GM18517 (cell line): ENCODE results near the gene ATP10B.
A peak's percentile ranks its signal among the peaks of the same experiment; 100 is the strongest.

Experiments
- ATAC-seq: cut with Tn5 transposase; IDR thresholded peaks from one replicate; pipeline ENCODE4 v1.9.1; 2021; ENCODE audit warnings: mild to moderate bottlenecking, moderate library complexity; ENCODE audit not compliant: unreplicated experiment

The ATP10B gene

GRCh38 chr5:160697281-160697680 is 154.7 kb downstream of the ATP10B start:
- no peak for ATAC-seq

- no peak for ATAC-seq
These were observed 157.1 kb downstream of the ATP10B start for GRCh38 chr5:160694896-160695295.

- no peak for ATAC-seq
These were observed 158.1 kb downstream of the ATP10B start for GRCh38 chr5:160693831-160694465.

GRCh38 chr5:160692271-160692670 is 159.7 kb downstream of the ATP10B start:
- no peak for ATAC-seq

GRCh38 chr5:160685695-160686094 is 166.3 kb downstream of the ATP10B start:
- peak; percentile 73 for ATAC-seq

- no peak for ATAC-seq
These were observed 166.8 kb downstream of the ATP10B start for GRCh38 chr5:160685219-160685618.

GRCh38 chr5:160679567-160680309 is 172.3 kb downstream of the ATP10B start:
- no peak for ATAC-seq

- ATAC-seq, result no peak
These were observed 176.0 kb downstream of the ATP10B start for GRCh38 chr5:160675988-160676387.

GRCh38 chr5:160674901-160675300 is 177.1 kb downstream of the ATP10B start:
- ATAC-seq, result no peak

- ATAC-seq, result no peak
These were observed 179.5 kb downstream of the ATP10B start for GRCh38 chr5:160672521-160672920.

- no peak for ATAC-seq
These were observed 183.7 kb downstream of the ATP10B start for GRCh38 chr5:160668356-160668755.

GRCh38 chr5:160667160-160667559 is 184.9 kb downstream of the ATP10B start:
- no peak for ATAC-seq

GRCh38 chr5:160665460-160665859 is 186.6 kb downstream of the ATP10B start:
- ATAC-seq, result no peak

- no peak for ATAC-seq
These were observed 191.9 kb downstream of the ATP10B start for GRCh38 chr5:160660132-160660531.

- no peak for ATAC-seq
These were observed 194.2 kb downstream of the ATP10B start for GRCh38 chr5:160657622-160658458.

GRCh38 chr5:160657068-160657507 is 194.9 kb downstream of the ATP10B start:
- no peak for ATAC-seq

- ATAC-seq, result no peak
These were observed 196.3 kb downstream of the ATP10B start for GRCh38 chr5:160655717-160656116.

GRCh38 chr5:160651692-160652645 is 200.0 kb downstream of the ATP10B start:
- no peak for ATAC-seq

GRCh38 chr5:160649304-160649703 is 202.7 kb downstream of the ATP10B start:
- ATAC-seq, result peak; percentile 67

GRCh38 chr5:160646033-160646432 is 206.0 kb downstream of the ATP10B start:
- no peak for ATAC-seq
